ENCODE data around the gene MOB2.

DNA sequence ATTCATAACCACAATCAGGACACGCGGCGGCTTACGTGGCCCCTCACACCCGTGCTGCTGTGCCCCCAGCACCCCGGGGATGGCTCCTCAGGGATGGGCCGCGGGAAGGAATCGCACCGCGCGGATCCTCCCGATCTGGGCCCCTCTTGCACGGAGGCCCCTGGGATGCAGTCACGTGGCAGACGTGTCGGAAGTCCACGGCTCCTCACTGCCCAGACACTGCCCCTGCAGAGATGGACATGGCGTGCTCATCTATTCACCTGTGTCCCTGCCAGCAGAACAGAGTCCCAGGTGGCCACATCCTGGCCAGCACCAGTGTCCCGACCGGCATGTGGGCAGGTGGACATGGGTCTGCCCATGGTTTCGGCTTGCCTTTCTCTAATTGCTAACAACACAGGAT, 12.8 kb downstream of the MOB2 start:
- TF ChIP-seq, protein P1, sequence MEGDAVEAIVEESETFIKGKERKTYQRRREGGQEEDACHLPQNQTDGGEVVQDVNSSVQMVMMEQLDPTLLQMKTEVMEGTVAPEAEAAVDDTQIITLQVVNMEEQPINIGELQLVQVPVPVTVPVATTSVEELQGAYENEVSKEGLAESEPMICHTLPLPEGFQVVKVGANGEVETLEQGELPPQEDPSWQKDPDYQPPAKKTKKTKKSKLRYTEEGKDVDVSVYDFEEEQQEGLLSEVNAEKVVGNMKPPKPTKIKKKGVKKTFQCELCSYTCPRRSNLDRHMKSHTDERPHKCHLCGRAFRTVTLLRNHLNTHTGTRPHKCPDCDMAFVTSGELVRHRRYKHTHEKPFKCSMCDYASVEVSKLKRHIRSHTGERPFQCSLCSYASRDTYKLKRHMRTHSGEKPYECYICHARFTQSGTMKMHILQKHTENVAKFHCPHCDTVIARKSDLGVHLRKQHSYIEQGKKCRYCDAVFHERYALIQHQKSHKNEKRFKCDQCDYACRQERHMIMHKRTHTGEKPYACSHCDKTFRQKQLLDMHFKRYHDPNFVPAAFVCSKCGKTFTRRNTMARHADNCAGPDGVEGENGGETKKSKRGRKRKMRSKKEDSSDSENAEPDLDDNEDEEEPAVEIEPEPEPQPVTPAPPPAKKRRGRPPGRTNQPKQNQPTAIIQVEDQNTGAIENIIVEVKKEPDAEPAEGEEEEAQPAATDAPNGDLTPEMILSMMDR (IDR thresholded peaks at IDR 0.05): no peak
- no peak for TF ChIP-seq POLR2A (IDR thresholded peaks at IDR 0.05)
